Esophagus (tissue), 2 donors: ENCODE data around the gene POTEC. TPM values are rescaled to one million over a fixed set of nuclear protein-coding genes. Genes with fewer than 3 reads are reported as not detected.

Experiments used
- polyA plus RNA-seq, 2 donors: library from polyadenylated mRNA; stranded (reverse); fragments of 200-250 nt; gene quantifications; one replicate each; pipeline ENCODE4 v1.2.3, GENCODE V29; 2013
- donor health status: healthy with polysubstance abuse.
- donor health status: Bipolar disorder and iron deficiency.

POTEC gene
- polyA plus RNA-seq, 2 donors, result not detected

Other genes with a start within 250 kb of the POTEC start
- not detected for gene ANKRD30B, start 204.6 kb upstream of the POTEC start, polyA plus RNA-seq